Suprapubic skin (tissue), 4 donors: ENCODE results near the gene SLC36A1. TPM values are rescaled to one million over a fixed set of nuclear protein-coding genes. Genes with fewer than 3 reads are reported as not detected.

Experiments
- DNase-seq, 2 donors: peaks; one replicate each; pipeline ENCODE4 v3.0.0-alpha.2; 2019; ENCODE audit warnings: low spot score in 2 of 2
- H3K27ac ChIP-seq: fragments of 200-600 bp; sonication (generic); one replicate; pipeline ENCODE4 v1.5.1; 2019
- H3K27me3 ChIP-seq: fragments of 200-600 bp; sonication (generic); one replicate; pipeline ENCODE4 v1.5.1; 2019
- H3K36me3 ChIP-seq: fragments of 200-600 bp; sonication (generic); one replicate; pipeline ENCODE4 v1.5.1; 2019
- H3K4me1 ChIP-seq: fragments of 200-600 bp; sonication (generic); one replicate; pipeline ENCODE4 v1.5.1; 2019
- H3K4me3 ChIP-seq: fragments of 200-600 bp; sonication (generic); one replicate; pipeline ENCODE4 v1.5.1; 2019; ENCODE audit warnings: mild to moderate bottlenecking
- H3K9me3 ChIP-seq: fragments of 200-600 bp; sonication (generic); one replicate; pipeline ENCODE4 v1.5.1; 2019
- CTCF ChIP-seq, 2 donors: fragments of 200-600 bp in 1 of 2; fragments of 450-650 bp in 1 of 2; sonication (generic) in 1 of 2; IDR thresholded peaks; one replicate each; pipeline ENCODE4 v1.5.1; 2016 to 2019; ENCODE audit warnings: antibody characterized with exemption in 2 of 2, mild to moderate bottlenecking in 1 of 2, moderate library complexity in 1 of 2
- EP300 ChIP-seq: sonication (generic); formaldehyde crosslinking; IDR thresholded peaks from one replicate; pipeline ENCODE4 v1.6.1; 2017; ENCODE audit warnings: antibody characterized with exemption
- POLR2A ChIP-seq, 2 donors: fragments of 450-650 bp; IDR thresholded peaks; one replicate each; pipeline ENCODE4 v1.6.1; 2017; ENCODE audit warnings: antibody characterized with exemption in 2 of 2, mild to moderate bottlenecking in 2 of 2, moderate library complexity in 2 of 2
- POLR2AphosphoS5 ChIP-seq, 3 donors: sonication (generic); formaldehyde crosslinking; IDR thresholded peaks; one replicate each; pipeline ENCODE4 v1.6.1; 2017; ENCODE audit warnings: antibody characterized with exemption in 3 of 3
- WGBS: methylation state at CpG from one replicate; pipeline ENCODE4 v1.1.5; 2018; 5-methylcytosine and 5-hydroxymethylcytosine counted together
- total RNA-seq, 4 donors: library from RNA; depleted of rRNA; stranded (reverse); fragments of >200 nt; gene quantifications; one replicate each; pipeline ENCODE4 v1.1.0, GENCODE V29; 2016

Gene SLC36A1
- total RNA-seq, 4 donors from 2014 or later = 7.2 to 16.5 (median 8.1) TPM

- H3K9me3 ChIP-seq = no peaks in the 10 kb centered on the region
- 83% methylated on average over 4 of the region's 4 CpGs for WGBS
- no peaks in the 10 kb centered on the region for H3K27me3 ChIP-seq
- H3K4me3 ChIP-seq = no peak overlapping the region
- H3K27ac ChIP-seq = no peak overlapping the region
- no peak for DNase-seq
- no peaks in the 10 kb centered on the region for H3K4me1 ChIP-seq
- H3K36me3 ChIP-seq = peaks cover 25% of the 10 kb centered on the region
- TF ChIP-seq CTCF (IDR thresholded peaks at IDR 0.05) (no peak), EP300 (no peak), POLR2A (IDR thresholded peaks at IDR 0.05) (no peak), POLR2AphosphoS5 (IDR thresholded peaks at IDR 0.05) (no peak)
These were observed 12.4 kb downstream of the SLC36A1 start for GRCh38 chr5:151459680-151460324.

- no peak overlapping the region for H3K4me3 ChIP-seq
- TF ChIP-seq POLR2A (IDR thresholded peaks at IDR 0.05) (no peak), CTCF (IDR thresholded peaks at IDR 0.05) (no peak), EP300 (no peak), POLR2AphosphoS5 (IDR thresholded peaks at IDR 0.05) (no peak)
- H3K36me3 ChIP-seq = peaks cover 36% of the 10 kb centered on the region
- DNase-seq = no peak
- H3K9me3 ChIP-seq = no peaks in the 10 kb centered on the region
- WGBS = 97% methylated on average over 3 of the region's 3 CpGs
- H3K4me1 ChIP-seq = no peaks in the 10 kb centered on the region
- H3K27ac ChIP-seq = no peak overlapping the region
- no peaks in the 10 kb centered on the region for H3K27me3 ChIP-seq
These were observed 13.9 kb downstream of the SLC36A1 start for GRCh38 chr5:151461312-151461711.

GRCh38 chr5:151463137-151464029 is 16.0 kb downstream of the SLC36A1 start:
- 53% methylated on average over 5 of the region's 5 CpGs for WGBS
- Histone ChIP-seq H3K27me3 (no peaks in the 10 kb centered on the region), H3K27ac (no peak overlapping the region), H3K36me3 (peaks cover 51% of the 10 kb centered on the region), H3K4me1 (no peaks in the 10 kb centered on the region), H3K4me3 (no peak overlapping the region), H3K9me3 (no peaks in the 10 kb centered on the region)
- no peak for TF ChIP-seq POLR2A (IDR thresholded peaks at IDR 0.05)
- no peak for TF ChIP-seq EP300
- no peak for TF ChIP-seq CTCF (IDR thresholded peaks at IDR 0.05)
- TF ChIP-seq POLR2AphosphoS5 (IDR thresholded peaks at IDR 0.05) = no peak
- no peak for DNase-seq

GRCh38 chr5:151464101-151464500 is 16.7 kb downstream of the SLC36A1 start:
- no peak overlapping the region for H3K27ac ChIP-seq
- H3K9me3 ChIP-seq = no peaks in the 10 kb centered on the region
- 75% methylated on average over 4 of the region's 4 CpGs for WGBS
- TF ChIP-seq POLR2A (IDR thresholded peaks at IDR 0.05) = no peak
- TF ChIP-seq POLR2AphosphoS5 (IDR thresholded peaks at IDR 0.05) = no peak
- no peak for TF ChIP-seq EP300
- TF ChIP-seq CTCF (IDR thresholded peaks at IDR 0.05) = no peak
- H3K4me1 ChIP-seq = no peaks in the 10 kb centered on the region
- H3K36me3 ChIP-seq = peaks cover 51% of the 10 kb centered on the region
- no peaks in the 10 kb centered on the region for H3K27me3 ChIP-seq
- no peak overlapping the region for H3K4me3 ChIP-seq
- DNase-seq = no peak

GRCh38 chr5:151465476-151465875 is 18.1 kb downstream of the SLC36A1 start:
- DNase-seq = no peak
- no peaks in the 10 kb centered on the region for H3K4me1 ChIP-seq
- no peaks in the 10 kb centered on the region for H3K9me3 ChIP-seq
- TF ChIP-seq POLR2AphosphoS5 (IDR thresholded peaks at IDR 0.05) (no peak), EP300 (no peak), CTCF (IDR thresholded peaks at IDR 0.05) (no peak), POLR2A (IDR thresholded peaks at IDR 0.05) (no peak)
- no peaks in the 10 kb centered on the region for H3K27me3 ChIP-seq
- H3K36me3 ChIP-seq = peaks cover 57% of the 10 kb centered on the region
- H3K27ac ChIP-seq = no peak overlapping the region
- 91% methylated on average over 4 of the region's 4 CpGs for WGBS
- H3K4me3 ChIP-seq = no peak overlapping the region
